ENCODE results near the gene LRRTM3.

The LRRTM3 gene

DNA sequence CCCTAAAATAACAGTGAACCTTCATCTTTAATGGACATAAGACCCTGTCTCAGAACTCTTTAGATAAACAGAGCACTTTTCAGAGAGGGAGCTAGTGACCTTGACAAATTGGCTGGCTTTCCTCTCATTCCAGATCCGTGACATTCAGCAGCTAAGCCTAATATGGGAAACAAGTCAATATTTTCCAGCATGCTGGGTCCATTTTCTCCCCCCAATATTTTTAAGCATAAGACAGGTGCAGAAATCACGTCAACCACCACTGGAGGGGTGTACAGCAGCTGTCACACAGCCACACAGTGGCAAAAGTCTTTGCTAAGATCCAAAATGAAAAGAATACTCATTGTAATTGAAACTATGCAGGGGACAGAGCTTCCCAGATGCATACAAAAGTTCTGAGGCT is 26.1 kb downstream of the LRRTM3 start:
- Histone ChIP-seq H3K36me3 (no peaks in the 10 kb centered on the region), H3K27ac (no peak overlapping the region), H3K9me3 (no peaks in the 10 kb centered on the region), H3K4me3 (ENCODE audit: low read depth in 1 of 2, low read length in 1 of 2) (no peak overlapping the region), H3K27me3 (no peaks in the 10 kb centered on the region), H3K4me1 (ENCODE audit: control insufficient read depth in 1 of 2, insufficient read depth in 1 of 2, low read depth in 1 of 2, low read length in 1 of 2) (no peaks in the 10 kb centered on the region)
- TF ChIP-seq, protein P1, sequence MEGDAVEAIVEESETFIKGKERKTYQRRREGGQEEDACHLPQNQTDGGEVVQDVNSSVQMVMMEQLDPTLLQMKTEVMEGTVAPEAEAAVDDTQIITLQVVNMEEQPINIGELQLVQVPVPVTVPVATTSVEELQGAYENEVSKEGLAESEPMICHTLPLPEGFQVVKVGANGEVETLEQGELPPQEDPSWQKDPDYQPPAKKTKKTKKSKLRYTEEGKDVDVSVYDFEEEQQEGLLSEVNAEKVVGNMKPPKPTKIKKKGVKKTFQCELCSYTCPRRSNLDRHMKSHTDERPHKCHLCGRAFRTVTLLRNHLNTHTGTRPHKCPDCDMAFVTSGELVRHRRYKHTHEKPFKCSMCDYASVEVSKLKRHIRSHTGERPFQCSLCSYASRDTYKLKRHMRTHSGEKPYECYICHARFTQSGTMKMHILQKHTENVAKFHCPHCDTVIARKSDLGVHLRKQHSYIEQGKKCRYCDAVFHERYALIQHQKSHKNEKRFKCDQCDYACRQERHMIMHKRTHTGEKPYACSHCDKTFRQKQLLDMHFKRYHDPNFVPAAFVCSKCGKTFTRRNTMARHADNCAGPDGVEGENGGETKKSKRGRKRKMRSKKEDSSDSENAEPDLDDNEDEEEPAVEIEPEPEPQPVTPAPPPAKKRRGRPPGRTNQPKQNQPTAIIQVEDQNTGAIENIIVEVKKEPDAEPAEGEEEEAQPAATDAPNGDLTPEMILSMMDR (IDR thresholded peaks at IDR 0.05): no peak

DNA sequence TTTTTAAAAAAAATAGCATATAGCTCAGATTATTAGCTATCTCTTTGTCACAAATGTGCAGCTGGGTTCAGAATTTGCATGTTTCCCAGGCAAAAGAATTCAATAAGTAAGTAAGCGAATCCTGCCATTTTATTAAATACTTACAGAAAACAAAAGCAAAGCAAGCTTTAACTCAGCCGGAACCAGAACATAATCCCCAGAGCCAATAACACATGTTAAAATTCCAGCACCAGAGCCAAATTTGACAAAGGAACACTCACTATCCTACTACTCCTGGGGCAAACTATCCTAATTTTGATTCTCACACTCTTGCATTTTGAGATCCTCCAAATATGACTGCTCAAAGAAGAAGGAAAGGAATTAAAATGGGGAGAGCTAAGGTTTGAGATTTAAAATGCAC is 32.6 kb downstream of the LRRTM3 start:
- H3K9me3 ChIP-seq: no peaks in the 10 kb centered on the region
- H3K4me3 ChIP-seq (ENCODE audit: low read depth in 1 of 2, low read length in 1 of 2): no peak overlapping the region
- no peaks in the 10 kb centered on the region for H3K4me1 ChIP-seq (ENCODE audit: control insufficient read depth in 1 of 2, insufficient read depth in 1 of 2, low read depth in 1 of 2, low read length in 1 of 2)
- no peak overlapping the region for H3K27ac ChIP-seq
- H3K27me3 ChIP-seq: no peaks in the 10 kb centered on the region
- no peaks in the 10 kb centered on the region for H3K36me3 ChIP-seq
- TF ChIP-seq, protein P1 (IDR thresholded peaks at IDR 0.05): no peak

DNA sequence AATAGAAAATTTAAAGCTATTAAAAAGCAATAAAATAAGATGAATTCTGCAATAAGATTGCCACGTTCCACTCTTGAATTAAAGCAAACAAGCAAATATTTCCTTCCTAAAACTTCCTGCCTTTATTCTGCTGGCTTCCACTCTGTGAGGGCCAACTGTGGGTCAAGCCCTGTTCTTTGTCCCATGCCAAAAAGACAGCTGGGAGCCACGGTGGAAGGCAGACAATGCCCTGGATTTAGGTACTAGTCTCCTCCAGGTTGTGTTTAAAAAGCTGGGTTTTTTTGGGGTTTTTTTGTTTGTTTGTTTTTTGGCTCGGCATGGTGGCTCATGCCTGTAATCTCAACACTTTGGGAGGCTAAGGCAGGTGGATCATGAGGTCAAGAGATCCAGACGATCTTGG is 39.1 kb downstream of the LRRTM3 start:
- Histone ChIP-seq H3K4me3 (ENCODE audit: low read depth in 1 of 2, low read length in 1 of 2) (no peak overlapping the region), H3K27ac (no peak overlapping the region), H3K4me1 (ENCODE audit: control insufficient read depth in 1 of 2, insufficient read depth in 1 of 2, low read depth in 1 of 2, low read length in 1 of 2) (no peaks in the 10 kb centered on the region), H3K36me3 (no peaks in the 10 kb centered on the region), H3K27me3 (no peaks in the 10 kb centered on the region), H3K9me3 (no peaks in the 10 kb centered on the region)
- TF ChIP-seq, protein P1 (IDR thresholded peaks at IDR 0.05): no peak

DNA sequence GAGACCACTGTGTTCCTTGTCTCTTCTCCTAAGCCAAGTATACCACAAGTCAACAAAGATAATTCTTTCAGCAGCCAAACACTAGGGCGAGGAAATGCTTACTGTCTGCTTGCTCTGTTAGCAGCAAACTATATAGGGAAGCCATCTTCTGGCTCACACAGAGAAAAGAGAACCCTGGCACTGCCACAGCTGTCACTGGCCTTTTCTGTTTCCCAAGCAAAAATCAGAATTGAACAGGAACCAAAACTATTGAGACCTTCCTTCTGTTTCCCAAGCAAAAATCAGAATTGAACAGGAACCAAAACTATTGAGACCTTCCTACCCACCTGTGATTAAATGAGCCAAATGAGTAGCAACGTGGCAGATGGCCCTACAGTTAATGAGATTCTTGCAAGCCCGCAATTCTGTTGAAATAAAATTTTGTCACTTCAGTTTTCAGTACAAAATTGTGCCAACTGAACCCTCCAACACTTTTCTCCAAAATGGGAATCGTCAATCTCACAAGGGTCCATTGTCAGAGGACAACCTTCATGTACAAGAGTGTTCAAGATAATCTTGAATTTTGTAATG is 54.5 kb downstream of the LRRTM3 start:
- Histone ChIP-seq H3K9me3 (no peaks in the 10 kb centered on the region), H3K27me3 (no peaks in the 10 kb centered on the region), H3K27ac (no peak overlapping the region), H3K4me3 (ENCODE audit: low read depth in 1 of 2, low read length in 1 of 2) (no peak overlapping the region), H3K4me1 (ENCODE audit: control insufficient read depth in 1 of 2, insufficient read depth in 1 of 2, low read depth in 1 of 2, low read length in 1 of 2) (no peaks in the 10 kb centered on the region), H3K36me3 (no peaks in the 10 kb centered on the region)
- TF ChIP-seq, protein P1 (IDR thresholded peaks at IDR 0.05): no peak

DNA sequence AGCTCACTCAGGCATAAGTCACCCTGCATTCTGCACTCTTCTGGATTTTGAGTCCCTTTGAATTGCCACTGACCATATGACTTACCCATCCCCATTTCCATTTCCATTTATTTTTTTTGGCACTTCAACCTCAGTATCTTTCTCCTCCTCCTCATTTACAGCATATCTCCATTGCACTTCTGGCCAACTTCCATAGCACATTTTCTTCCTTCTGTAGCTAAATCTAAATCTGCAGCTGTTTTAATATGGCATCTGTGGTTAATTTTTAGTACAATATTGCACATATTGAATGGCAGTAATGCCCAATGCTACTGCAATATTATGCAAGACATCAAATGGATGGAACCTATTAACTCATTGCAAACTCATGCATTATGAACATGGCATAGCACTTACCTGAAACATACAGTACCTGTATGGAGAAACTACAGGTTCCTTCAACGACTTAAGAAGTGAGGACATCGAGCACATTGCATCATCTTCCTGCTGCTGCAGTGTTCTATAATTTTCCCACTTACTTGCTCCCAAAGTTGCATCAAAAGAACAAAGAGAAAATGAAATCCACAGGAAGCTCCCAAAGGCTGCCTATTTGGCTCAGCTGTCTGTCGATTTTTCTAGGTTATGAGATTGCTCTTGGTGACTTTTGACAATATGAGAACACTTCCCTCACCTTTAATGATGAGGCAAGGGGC is 55.7 kb downstream of the LRRTM3 start:
- H3K9me3 ChIP-seq: no peaks in the 10 kb centered on the region
- TF ChIP-seq, protein P1 (IDR thresholded peaks at IDR 0.05): no peak

More for the DNA sequence above, 55.7 kb downstream of the LRRTM3 start:
- Histone ChIP-seq H3K27ac (no peak overlapping the region), H3K27me3 (no peaks in the 10 kb centered on the region), H3K36me3 (no peaks in the 10 kb centered on the region), H3K4me1 (ENCODE audit: control insufficient read depth in 1 of 2, insufficient read depth in 1 of 2, low read depth in 1 of 2, low read length in 1 of 2) (no peaks in the 10 kb centered on the region), H3K4me3 (ENCODE audit: low read depth in 1 of 2, low read length in 1 of 2) (no peak overlapping the region)

Measured in neutrophil (primary cell).